Loucy (cell line): ENCODE data around the gene RGS6.

Experiments used
- EZH2phosphoT487 ChIP-seq: fragments of 200-600 bp; IDR thresholded peaks from 2 replicates; pipeline ENCODE4 v1.6.1; 2018; ENCODE audit warnings: antibody characterized with exemption, mild to moderate bottlenecking, moderate library complexity, borderline replicate concordance
- TF ChIP-seq, protein P1 (sequence below): fragments of 200-600 bp; sonication (generic); conservative IDR thresholded peaks from 2 replicates; pipeline ENCODE4 v1.5.1; 2014; ENCODE audit warnings: mild to moderate bottlenecking, antibody characterized with exemption, low read length

DNA sequence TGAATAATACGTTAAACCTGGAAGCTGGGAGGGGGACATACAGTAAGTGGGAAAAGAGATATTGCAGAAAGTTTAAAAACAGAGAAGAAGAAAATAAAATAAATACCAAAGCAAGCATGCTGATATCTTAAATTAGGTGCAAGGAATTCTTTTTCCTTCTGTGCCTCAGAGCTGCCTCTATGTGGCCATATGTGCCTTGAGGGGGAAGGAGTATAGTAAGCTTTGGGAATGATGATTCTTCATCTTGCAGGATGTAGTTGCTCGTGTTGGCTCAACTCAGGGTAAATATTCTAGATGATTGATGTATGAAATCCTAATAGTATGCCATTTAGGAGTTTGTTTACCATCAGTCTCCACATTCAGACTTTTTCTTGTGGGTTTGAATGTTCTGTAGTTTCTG is 251.4 kb downstream of the RGS6 start:
- no peak for TF ChIP-seq EZH2phosphoT487
- TF ChIP-seq, protein P1, sequence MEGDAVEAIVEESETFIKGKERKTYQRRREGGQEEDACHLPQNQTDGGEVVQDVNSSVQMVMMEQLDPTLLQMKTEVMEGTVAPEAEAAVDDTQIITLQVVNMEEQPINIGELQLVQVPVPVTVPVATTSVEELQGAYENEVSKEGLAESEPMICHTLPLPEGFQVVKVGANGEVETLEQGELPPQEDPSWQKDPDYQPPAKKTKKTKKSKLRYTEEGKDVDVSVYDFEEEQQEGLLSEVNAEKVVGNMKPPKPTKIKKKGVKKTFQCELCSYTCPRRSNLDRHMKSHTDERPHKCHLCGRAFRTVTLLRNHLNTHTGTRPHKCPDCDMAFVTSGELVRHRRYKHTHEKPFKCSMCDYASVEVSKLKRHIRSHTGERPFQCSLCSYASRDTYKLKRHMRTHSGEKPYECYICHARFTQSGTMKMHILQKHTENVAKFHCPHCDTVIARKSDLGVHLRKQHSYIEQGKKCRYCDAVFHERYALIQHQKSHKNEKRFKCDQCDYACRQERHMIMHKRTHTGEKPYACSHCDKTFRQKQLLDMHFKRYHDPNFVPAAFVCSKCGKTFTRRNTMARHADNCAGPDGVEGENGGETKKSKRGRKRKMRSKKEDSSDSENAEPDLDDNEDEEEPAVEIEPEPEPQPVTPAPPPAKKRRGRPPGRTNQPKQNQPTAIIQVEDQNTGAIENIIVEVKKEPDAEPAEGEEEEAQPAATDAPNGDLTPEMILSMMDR: no peak
